Adrenal gland (tissue), 12 donors: ENCODE data around the gene TERB2. TPM values are rescaled to one million over a fixed set of nuclear protein-coding genes. Genes with fewer than 3 reads are reported as not detected.
"Not testable (repeated sequence)": the region's sequence is repeated elsewhere in the genome, so short reads cannot be mapped to it uniquely, and the experiment has no call there.

Experiments used
- DNase-seq, 7 donors: peaks; one replicate each; pipeline ENCODE4 v3.0.0-alpha.2; 2019 to 2020
- H3K27ac ChIP-seq, 5 donors: fragments of 200-600 bp; sonication (generic) in 4 of 5; 1 replicate in 3 of 5; 2 replicates in 2 of 5; pipeline versions ENCODE4 v1.5.1 to v1.8.0; 2016 to 2020; ENCODE audit warnings: mild to moderate bottlenecking in 1 of 5
- H3K27me3 ChIP-seq: fragments of 200-600 bp; 2 replicates; pipeline ENCODE4 v1.8.0; 2021
- H3K36me3 ChIP-seq, 2 donors: fragments of 200-600 bp; replicated peaks in 1 of 2; 1 replicate in 1 of 2; 2 replicates in 1 of 2; pipeline versions ENCODE4 v1.5.1 to v1.8.0; 2018 to 2022
- H3K4me1 ChIP-seq, 2 donors: fragments of 200-600 bp; replicated peaks in 1 of 2; 1 replicate in 1 of 2; 2 replicates in 1 of 2; pipeline versions ENCODE4 v1.5.1 to v1.8.0; 2018 to 2021
- H3K4me3 ChIP-seq, 4 donors: fragments of 200-600 bp; sonication (generic) in 3 of 4; one replicate each; pipeline ENCODE4 v1.5.1; 2016 to 2018
- H3K9me3 ChIP-seq, 3 donors: fragments of 200-600 bp; sonication (generic) in 1 of 3; replicated peaks in 1 of 3; 1 replicate in 2 of 3; 2 replicates in 1 of 3; pipeline versions ENCODE4 v1.5.1 to v1.8.0; 2016 to 2021
- POLR2A ChIP-seq, 2 donors: fragments of 450-650 bp; IDR thresholded peaks; one replicate each; pipeline ENCODE4 v1.6.1; 2017; ENCODE audit warnings: antibody characterized with exemption in 2 of 2, mild to moderate bottlenecking in 2 of 2, moderate library complexity in 1 of 2
- WGBS, 4 donors: extraction: QIAGEN DNeasy Blood & Tissue Kit in 2 of 4; methylation state at CpG; one replicate each; pipeline versions ENCODE4 v1.1.5 to v1.1.7; 2013 to 2017; 5-methylcytosine and 5-hydroxymethylcytosine counted together
- intact Hi-C, 2 donors: fragments of 100-400 bp; cut with DNase I; formaldehyde crosslinking; loops; one replicate each; pipeline versions ENCODE4 v1.14.1 to v1.15.0; 2022 to 2023
- polyA plus RNA-seq, 3 donors: library from polyadenylated mRNA; stranded (reverse); fragments of 200-250 nt in 2 of 3; fragments of 350-450 nt in 1 of 3; fragmentation: Illumina TruSeq in 1 of 3; extraction: RNeasy Lipid Tissue Mini Kit (QIAGEN cat#74804) in 1 of 3; gene quantifications; one replicate each; pipeline ENCODE4 v1.2.3, GENCODE V29; 2013 to 2014
- total RNA-seq, 9 donors: library from RNA; depleted of rRNA in 4 of 9; stranded (reverse); fragments of >200 nt in 4 of 9; fragments of 120-200 nt in 1 of 9; fragmentation: NEBNext Ultra II Directional in 1 of 9; extraction: Animal tissue kit (Norgen Biotek cat#: 25700) in 1 of 9; gene quantifications; one replicate each; pipeline versions ENCODE4 v1.1.0 to v1.2.4, GENCODE V29; 2013 to 2023
- TF ChIP-seq, protein P1 (sequence below), 6 experiments: fragments of 450-650 bp in 4 of 6; fragments of 200-600 bp in 2 of 6; sonication (generic) in 1 of 6; IDR thresholded peaks; 1 replicate in 5 of 6; 2 replicates in 1 of 6; pipeline versions ENCODE4 v1.5.1 to v1.8.0; 2016 to 2021; ENCODE audit warnings: antibody characterized with exemption in 6 of 6, mild to moderate bottlenecking in 2 of 6, moderate library complexity in 1 of 6
- donor health status: healthy with polysubstance abuse.
- donor health status: Bipolar disorder and iron deficiency.
- donor health status: DM: yes; HTN: yes; CAD: no.
- donor health status: DM: no; HTN: no; CAD: no.
- donor health status: DM: no; HTN: no; CAD: no.
- donor health status: DM: yes; HTN: yes; CAD: no.

TERB2 gene
- total and polyA plus RNA-seq, 12 donors, result not detected

DNA sequence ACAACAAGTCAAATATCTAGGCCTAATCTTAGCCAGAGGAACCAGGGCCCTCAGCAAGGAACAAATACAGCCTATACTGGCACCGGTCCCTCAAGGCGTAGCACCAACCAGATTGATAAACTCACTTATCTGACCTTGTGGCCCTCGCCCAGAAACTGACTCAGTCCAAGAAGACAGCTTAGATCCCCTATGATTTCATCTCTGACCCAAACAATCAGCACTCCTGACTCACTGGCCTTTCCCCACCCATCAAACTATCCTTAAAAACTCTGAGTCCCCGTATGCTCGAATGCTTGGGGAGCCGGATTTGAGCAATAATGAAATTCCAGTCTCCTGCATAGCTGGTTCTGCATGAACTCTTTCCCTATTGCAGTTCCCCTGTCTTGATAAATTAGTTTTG lies 64.9 kb downstream of the TERB2 start:
- no peak overlapping the region for H3K4me3 ChIP-seq
- WGBS, 4 donors, result 44 to 50% (median 47%) methylated on average over 4 to 6 of the region's 6 CpGs
- intact Hi-C loops, result no loop called here
- H3K27ac ChIP-seq, result peak overlapping the region in 4 of 5 donors; percentile 14 to 47 (median 38)
- no peaks in the 10 kb centered on the region for H3K9me3 ChIP-seq
- no peaks in the 10 kb centered on the region for H3K27me3 ChIP-seq
- peak in 6 of 7 donors; percentile 39 to 95 (median 90) for DNase-seq
- no peak for TF ChIP-seq POLR2A (IDR thresholded peaks at IDR 0.05)
- TF ChIP-seq, protein P1, sequence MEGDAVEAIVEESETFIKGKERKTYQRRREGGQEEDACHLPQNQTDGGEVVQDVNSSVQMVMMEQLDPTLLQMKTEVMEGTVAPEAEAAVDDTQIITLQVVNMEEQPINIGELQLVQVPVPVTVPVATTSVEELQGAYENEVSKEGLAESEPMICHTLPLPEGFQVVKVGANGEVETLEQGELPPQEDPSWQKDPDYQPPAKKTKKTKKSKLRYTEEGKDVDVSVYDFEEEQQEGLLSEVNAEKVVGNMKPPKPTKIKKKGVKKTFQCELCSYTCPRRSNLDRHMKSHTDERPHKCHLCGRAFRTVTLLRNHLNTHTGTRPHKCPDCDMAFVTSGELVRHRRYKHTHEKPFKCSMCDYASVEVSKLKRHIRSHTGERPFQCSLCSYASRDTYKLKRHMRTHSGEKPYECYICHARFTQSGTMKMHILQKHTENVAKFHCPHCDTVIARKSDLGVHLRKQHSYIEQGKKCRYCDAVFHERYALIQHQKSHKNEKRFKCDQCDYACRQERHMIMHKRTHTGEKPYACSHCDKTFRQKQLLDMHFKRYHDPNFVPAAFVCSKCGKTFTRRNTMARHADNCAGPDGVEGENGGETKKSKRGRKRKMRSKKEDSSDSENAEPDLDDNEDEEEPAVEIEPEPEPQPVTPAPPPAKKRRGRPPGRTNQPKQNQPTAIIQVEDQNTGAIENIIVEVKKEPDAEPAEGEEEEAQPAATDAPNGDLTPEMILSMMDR (IDR thresholded peaks at IDR 0.05), result no peak
- H3K36me3 ChIP-seq, result no peaks in the 10 kb centered on the region
- H3K4me1 ChIP-seq, result peaks cover 13 to 30% of the 10 kb centered on the region in 2 donors

DNA sequence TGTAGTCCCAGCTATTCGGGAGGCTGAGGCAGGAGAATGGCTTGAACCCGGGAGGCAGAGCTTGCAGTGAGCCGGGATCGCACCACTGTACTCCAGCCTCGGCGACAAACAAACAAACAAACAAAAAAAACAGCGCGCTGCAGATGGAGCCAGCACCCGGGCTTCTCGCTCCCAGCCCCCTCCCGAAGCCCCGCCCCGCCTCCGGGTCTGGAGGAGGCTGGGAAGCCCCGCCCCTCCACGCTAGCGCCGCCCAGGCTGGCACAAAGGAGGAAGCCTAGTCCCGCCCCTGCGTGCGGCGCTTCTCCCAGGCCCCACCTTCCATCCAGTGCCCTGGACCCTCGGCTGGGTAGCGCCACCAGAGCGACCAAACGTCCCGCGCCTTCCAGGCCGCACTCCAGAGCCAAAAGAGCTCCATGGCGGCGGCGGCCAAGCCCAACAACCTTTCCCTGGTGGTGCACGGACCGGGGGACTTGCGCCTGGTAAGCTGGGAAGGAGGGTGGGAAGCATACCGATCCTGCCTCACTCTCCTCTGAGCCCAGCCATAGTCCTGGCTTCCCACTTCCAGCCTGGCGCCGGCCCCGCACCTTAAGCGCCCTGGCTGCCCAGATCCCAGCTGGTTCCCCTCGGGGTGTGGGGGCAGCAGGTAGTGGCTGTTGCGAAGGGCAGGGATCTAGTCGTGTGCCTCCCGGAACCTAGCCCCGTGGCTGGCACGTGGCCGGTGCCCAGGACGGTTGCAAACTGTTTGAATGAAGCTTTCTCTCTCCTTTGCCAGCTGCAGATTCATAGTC lies 66.6 kb downstream of the TERB2 start, which contains the start of gene SORD:
SORD (plus strand) TSS at position 325 of the 788 bp plus-strand sequence; CDS start at position 414, 89 bp downstream.
- 0 to 8% (median 1%) methylated on average over 11 to 48 of the region's 48 CpGs for WGBS, 4 donors
- intact Hi-C loops, result no loop called here
- Histone ChIP-seq H3K4me1 (peaks cover 13 to 36% of the 10 kb centered on the region in 2 donors), H3K9me3 (no peaks in the 10 kb centered on the region), H3K27ac (peak within 1 kb of the TSS; percentile 68 to 92 (median 86)), H3K36me3 (no peaks in the 10 kb centered on the region), H3K4me3 (peak within 1 kb of the TSS in 3 of 4 donors; percentile 43 to 71 (median 55)), H3K27me3 (no peaks in the 10 kb centered on the region)
- TF ChIP-seq POLR2A (IDR thresholded peaks at IDR 0.05), result peak in 1 of 2 donors; percentile 77
- TF ChIP-seq, protein P1 (IDR thresholded peaks at IDR 0.05), result no peak
- peak; percentile 92 to 97 (median 95) for DNase-seq

DNA sequence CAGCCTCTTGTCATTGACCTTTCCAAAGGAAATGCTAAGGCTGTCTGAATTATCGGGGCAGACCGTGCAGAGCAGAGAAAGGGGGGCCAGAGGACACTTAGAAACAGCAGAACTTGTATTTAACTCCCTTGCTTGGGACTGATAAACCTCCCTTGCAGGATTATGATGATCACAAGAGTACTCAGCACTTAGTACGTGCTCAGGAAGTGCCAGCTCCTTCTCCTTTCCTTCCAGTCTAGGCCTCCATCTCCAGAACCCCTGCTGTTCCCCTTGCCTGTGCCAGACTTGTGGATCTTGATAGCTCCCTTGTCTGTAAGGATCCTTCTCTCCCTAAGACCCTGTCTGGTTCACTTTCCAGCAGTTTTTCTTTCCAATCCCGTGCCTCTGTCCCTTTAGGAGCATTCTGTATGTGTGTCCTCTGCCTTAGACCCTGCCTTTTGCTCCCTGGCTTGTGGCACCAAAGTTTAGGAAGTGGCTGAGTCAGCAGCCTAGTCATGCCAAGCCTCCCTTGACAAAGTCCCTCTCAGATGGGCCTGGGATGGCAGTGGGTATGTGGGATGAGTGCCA lies 67.3 kb downstream of the TERB2 start:
- Histone ChIP-seq H3K27ac (peak overlapping the region in 4 of 5 donors; percentile 69 to 92 (median 88)), H3K27me3 (no peaks in the 10 kb centered on the region), H3K4me1 (peaks cover 13 to 36% of the 10 kb centered on the region in 2 donors), H3K4me3 (peak overlapping the region in 3 of 4 donors; percentile 43 to 71 (median 55)), H3K9me3 (no peaks in the 10 kb centered on the region), H3K36me3 (no peaks in the 10 kb centered on the region)
- DNase-seq, result peak in 5 of 7 donors; percentile 34 to 42 (median 42)
- TF ChIP-seq, protein P1 (IDR thresholded peaks at IDR 0.05), result no peak
- no peak for TF ChIP-seq POLR2A (IDR thresholded peaks at IDR 0.05)
- 8 to 9% (median 9%) methylated on average over 4 of the region's 4 CpGs for WGBS, 4 donors
- intact Hi-C loops, result no loop called here

DNA sequence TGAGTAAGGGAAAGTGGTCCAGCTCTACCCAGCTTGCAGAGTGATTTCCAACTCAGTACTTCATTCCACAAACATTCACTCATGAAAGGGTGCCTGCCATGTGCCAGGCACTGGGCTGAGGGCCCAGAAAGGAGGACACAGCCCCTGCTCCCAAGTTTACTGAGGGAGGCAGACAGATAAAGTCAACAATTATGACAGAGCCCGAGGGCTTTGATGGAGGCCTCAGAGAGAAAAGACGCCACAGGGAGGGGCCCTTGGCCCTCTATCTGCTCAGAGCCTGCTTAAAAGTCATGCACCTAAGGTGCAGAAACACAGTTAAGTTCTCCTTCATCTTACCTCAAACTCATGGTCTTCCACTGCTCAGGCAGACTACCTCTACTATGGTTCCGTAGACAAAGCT lies 68.2 kb downstream of the TERB2 start:
- H3K27me3 ChIP-seq, H3K36me3 ChIP-seq, intact Hi-C loops, H3K27ac ChIP-seq, H3K4me3 ChIP-seq, DNase-seq, H3K9me3 ChIP-seq: not testable (repeated sequence)
- peaks cover 13 to 36% of the 10 kb centered on the region in 2 donors for H3K4me1 ChIP-seq
- 66 to 76% (median 70%) methylated on average over 2 to 3 of the region's 3 CpGs for WGBS, 4 donors

DNA sequence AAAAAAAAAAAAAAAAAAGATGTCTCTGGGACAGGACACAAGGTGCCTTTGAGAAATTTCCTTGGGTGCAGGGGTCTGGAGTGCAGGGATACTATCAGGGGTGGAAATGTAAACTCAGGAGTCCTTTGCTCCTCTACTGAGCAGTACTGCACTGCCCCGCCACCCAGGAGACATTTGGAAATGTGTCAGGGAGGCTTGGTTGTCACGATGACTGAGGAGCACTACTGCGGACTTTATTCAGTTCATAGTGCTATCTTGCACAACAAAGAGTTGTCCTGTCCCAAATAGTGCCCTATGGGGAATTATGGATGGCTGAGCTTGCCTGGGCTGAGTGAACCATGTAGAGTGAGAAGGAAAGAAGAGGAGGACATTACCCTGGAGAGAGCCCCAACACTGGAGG lies 69.1 kb downstream of the TERB2 start:
- H3K4me3 ChIP-seq, intact Hi-C loops: not testable (repeated sequence)

More for the DNA sequence above, 69.1 kb downstream of the TERB2 start:
- not testable (repeated sequence) for H3K9me3 ChIP-seq, DNase-seq, H3K27ac ChIP-seq, H3K36me3 ChIP-seq, H3K27me3 ChIP-seq
- peaks cover 13 to 36% of the 10 kb centered on the region in 2 donors for H3K4me1 ChIP-seq
- WGBS, 4 donors, result 75 to 98% (median 96%) methylated on average over 3 of the region's 3 CpGs
